Thyroid gland (tissue), 4 donors: ENCODE data around the gene EMP2.

Source experiments
- CTCF ChIP-seq, 6 experiments: fragments of 200-600 bp in 3 of 6; fragments of 450-650 bp in 3 of 6; sonication (generic) in 3 of 6; IDR thresholded peaks; one replicate each; pipeline ENCODE4 v1.5.1; 2016 to 2019; ENCODE audit warnings: antibody characterized with exemption in 6 of 6, mild to moderate bottlenecking in 2 of 6, inconsistent platforms in 1 of 6, moderate library complexity in 1 of 6
- POLR2A ChIP-seq, 2 donors: fragments of 450-650 bp; IDR thresholded peaks; one replicate each; pipeline ENCODE4 v1.6.1; 2017; ENCODE audit warnings: antibody characterized with exemption in 2 of 2, mild to moderate bottlenecking in 2 of 2, moderate library complexity in 1 of 2

GRCh38 chr16:10618710-10619209 is 38.4 kb upstream of the EMP2 start:
- no peak for TF ChIP-seq CTCF (IDR thresholded peaks at IDR 0.05)
- TF ChIP-seq POLR2A (IDR thresholded peaks at IDR 0.05) = no peak
